Hematopoietic multipotent progenitor cell treated with erythropoietin and hydrocortisone succinate and interleukin-3 and kit ligand, for 6 days (in vitro differentiated cells): Measurements from ENCODE around the gene NGB.
A peak's percentile ranks its signal among the peaks of the same experiment; 100 is the strongest.

Experiments
- DNase-seq: peaks from one replicate; pipeline ENCODE4 v3.0.0-alpha.2; 2015

Gene NGB

GRCh38 chr14:77260631-77261030 is 10.4 kb downstream of the NGB start:
- peak; percentile 30 for DNase-seq

GRCh38 chr14:77260199-77260598 is 10.8 kb downstream of the NGB start:
- no peak for DNase-seq

- no peak for DNase-seq
Observed at GRCh38 chr14:77259025-77259715, 11.8 kb downstream of the NGB start.

GRCh38 chr14:77258566-77258965 is 12.4 kb downstream of the NGB start:
- DNase-seq, result no peak

GRCh38 chr14:77257700-77258099 is 13.3 kb downstream of the NGB start:
- DNase-seq, result no peak

- no peak for DNase-seq
Observed at GRCh38 chr14:77256694-77257093, 14.3 kb downstream of the NGB start.

- no peak for DNase-seq
Observed at GRCh38 chr14:77253333-77254190, 17.4 kb downstream of the NGB start.

- no peak for DNase-seq
Observed at GRCh38 chr14:77251870-77252269, 19.1 kb downstream of the NGB start.

GRCh38 chr14:77250927-77251326 is 20.1 kb downstream of the NGB start:
- no peak for DNase-seq

- no peak for DNase-seq
Observed at GRCh38 chr14:77249286-77249685, 21.7 kb downstream of the NGB start.

GRCh38 chr14:77248666-77249065 is 22.3 kb downstream of the NGB start:
- DNase-seq, result no peak

GRCh38 chr14:77246784-77247183 is 24.2 kb downstream of the NGB start:
- no peak for DNase-seq

GRCh38 chr14:77245820-77246219 is 25.2 kb downstream of the NGB start:
- no peak for DNase-seq

- no peak for DNase-seq
Observed at GRCh38 chr14:77243853-77244252, 27.2 kb downstream of the NGB start.

- no peak for DNase-seq
Observed at GRCh38 chr14:77242752-77243151, 28.3 kb downstream of the NGB start.

- peak; percentile 20 for DNase-seq
Observed at GRCh38 chr14:77241955-77242354, 29.1 kb downstream of the NGB start.

GRCh38 chr14:77240336-77240915 is 30.6 kb downstream of the NGB start:
- DNase-seq, result no peak

- no peak for DNase-seq
Observed at GRCh38 chr14:77239412-77239811, 31.6 kb downstream of the NGB start.

GRCh38 chr14:77238996-77239395 is 32.0 kb downstream of the NGB start:
- DNase-seq, result peak; percentile 44

- no peak for DNase-seq
Observed at GRCh38 chr14:77238356-77238755, 32.6 kb downstream of the NGB start.

GRCh38 chr14:77236814-77237213 is 34.2 kb downstream of the NGB start:
- no peak for DNase-seq

- no peak for DNase-seq
Observed at GRCh38 chr14:77231721-77232120, 39.3 kb downstream of the NGB start.

GRCh38 chr14:77230914-77231313 is 40.1 kb downstream of the NGB start:
- DNase-seq, result no peak

- no peak for DNase-seq
Observed at GRCh38 chr14:77228056-77228455, 43.0 kb downstream of the NGB start.
